ENCODE data around the gene SERPINH1.
"Not testable (repeated sequence)": the region's sequence is repeated elsewhere in the genome, so short reads cannot be mapped to it uniquely, and the experiment has no call there.

The SERPINH1 gene

DNA sequence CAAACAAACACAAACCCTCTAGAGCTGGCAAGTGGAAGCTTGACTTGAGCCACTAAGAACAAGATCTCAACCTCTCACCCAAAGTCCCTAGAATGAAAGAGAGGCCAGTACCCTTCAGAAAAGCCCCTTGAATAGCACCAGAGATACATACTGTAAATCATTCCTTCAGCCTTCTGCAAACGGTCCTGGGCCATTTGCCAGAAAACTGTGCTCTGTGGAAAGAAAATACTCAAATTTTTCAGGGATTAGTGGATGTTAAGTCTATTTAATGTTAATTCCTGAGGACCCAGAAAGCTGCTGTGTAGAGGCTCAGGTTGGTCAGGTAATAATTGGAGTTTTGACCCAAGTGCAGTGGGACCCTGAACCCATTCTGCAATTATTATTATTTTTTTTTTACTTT, 16.9 kb downstream of the SERPINH1 start:
- no peak for DNase-seq

DNA sequence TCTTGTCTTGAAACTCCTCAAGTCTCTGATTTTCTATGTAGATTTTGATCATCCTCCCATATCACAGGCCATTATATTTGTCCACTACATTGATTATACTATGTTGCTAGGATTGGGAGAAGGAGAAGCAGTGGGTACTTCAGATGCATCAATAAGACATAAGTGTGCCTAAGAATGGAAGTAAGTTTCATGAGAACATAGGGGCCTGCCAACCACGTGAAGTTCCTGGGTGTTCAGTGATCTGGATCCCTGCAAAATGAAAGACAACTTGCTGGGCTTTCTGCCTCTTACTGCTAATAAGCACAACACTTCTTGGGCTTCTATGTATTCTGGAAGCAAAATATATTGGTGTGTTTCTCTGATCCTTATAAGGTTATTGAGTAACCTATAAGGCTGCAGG, 17.8 kb downstream of the SERPINH1 start:
- no peak for DNase-seq

DNA sequence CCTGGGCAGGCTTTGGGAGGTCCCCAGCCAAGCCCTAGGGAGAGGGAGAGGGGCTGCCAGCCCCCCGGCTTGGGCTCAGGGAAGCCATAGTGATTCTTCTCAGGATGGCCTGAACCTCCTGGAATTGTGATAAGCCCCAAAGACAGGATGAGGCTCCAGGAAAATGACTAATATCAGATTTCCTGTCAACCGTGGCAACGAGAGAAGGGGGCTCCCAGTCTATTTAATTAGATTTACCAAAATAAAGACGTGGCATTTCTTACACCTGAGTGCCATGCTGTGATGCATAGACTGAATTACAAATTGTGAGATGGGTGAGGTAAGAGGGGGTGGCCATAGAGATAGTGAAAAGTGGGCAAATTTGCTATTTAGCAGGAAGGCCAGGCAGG, 20.4 kb downstream of the SERPINH1 start:
- DNase-seq, result peak; percentile 20

DNA sequence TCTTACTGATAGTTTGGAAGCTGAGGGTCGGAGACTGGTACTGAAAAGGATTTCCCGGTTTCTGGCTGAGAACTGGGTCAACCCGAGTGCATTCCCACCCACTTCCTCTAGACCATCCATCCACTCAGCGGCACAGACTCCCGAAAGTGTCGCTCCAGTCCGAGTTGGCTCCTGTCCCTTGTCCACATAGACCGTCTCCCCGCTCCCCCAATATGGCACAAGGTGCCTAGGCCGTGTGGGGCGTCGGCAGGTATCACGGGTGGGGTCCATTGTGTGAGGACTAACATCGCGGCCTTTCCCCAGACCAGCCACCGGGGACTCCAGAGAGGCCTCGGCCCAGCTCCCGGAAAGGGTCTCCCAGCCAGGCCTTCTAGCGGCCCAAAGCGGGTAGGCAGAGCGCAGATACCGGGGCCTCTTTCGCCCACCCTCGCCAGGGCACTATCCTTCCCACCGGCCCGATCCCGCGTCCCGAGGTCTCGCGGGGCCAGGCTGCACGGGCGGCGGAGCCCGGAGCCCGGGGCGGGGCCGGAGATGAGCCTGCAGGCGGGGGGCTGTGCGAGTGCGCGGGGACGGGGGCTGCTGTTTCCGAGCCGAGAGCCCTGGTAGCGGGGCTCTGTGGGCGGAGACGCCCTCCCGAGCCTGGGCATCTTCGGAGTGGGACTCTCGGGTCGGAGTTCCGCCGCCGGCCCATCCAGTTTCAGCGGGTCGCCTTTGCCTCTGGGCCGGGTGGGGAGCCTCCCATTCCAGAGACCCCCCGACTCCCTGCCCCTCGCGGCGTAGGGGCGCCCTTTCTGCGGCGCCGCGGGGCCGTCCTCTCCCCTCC, 21.1 kb downstream of the SERPINH1 start:
- DNase-seq, result peak; percentile 38

DNA sequence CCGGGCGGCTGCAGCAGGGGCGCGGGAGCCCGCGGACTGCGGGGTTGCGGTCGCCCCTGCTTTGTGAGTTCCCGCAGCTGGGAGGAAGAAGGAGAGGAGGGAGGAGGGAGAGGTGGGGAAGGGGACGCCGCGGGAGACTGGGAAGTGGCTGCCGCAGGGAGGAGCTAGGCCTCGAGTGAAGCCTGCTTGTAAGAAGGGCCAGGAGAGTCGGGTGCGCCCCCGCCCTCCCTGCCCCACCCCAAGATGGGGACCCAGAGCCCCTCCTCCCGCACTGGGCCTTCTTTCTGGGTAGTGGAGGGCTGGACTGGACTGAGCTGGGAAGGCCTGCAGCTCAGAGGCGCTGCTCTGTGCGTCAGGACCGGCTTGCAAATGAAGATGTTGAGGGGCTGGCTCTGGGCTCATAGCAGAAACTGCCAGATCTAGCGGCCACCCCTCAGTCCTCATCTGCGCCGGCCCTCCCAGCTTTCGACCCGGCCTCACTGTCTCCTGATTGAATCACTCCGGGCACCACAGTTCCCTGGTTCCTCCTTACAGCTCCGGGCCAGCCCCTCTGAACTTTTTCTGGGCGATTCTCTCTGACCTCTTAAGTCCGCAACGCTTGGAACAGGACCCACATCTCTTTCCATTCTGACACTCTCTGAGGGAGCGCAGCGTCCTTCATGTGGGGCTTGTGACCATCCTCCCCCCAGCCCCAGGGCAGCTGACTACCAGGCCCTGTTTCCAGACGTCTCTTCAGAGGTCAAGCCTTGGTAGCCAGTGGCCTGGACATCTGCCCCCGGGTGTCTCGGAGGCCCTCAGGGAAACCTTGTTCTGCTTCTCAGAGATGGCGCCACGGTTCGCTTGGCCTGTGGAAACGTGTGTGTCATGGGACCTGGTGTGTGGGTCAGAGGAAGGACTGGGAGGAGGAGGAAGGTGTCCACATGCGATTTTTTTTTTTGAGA, 21.9 kb downstream of the SERPINH1 start:
- DNase-seq, result no peak

DNA sequence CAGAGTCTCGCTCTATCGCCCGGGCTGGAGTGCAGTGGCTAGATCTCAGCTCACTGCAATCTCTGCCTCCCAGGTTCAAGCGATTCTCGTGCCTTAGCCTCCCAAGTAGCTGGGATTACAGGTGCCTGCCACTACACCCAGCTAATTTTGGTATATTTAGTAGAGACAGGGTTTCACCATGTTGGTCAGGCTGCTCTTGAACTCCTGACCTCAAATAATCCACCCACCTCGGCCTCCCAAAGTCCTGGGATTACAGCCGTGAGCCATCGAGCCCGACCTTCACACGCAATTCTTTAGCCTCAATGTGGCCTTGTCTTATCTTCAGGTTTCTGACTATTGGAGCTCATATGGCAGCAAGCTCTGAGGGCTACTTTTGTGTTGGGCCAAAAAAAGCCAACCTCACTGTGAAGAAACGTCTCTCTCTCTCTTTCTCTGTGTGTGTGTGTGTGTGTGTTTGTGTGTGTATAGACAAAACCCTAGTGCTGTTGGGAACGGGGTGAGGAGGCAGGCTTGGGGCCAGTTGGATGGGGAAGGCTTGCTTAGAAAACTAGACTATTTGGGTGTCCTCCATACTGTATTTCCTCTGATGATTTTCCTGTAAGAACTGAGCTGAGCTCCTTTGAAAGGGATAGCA, 22.7 kb downstream of the SERPINH1 start:
- DNase-seq, result not testable (repeated sequence)

DNA sequence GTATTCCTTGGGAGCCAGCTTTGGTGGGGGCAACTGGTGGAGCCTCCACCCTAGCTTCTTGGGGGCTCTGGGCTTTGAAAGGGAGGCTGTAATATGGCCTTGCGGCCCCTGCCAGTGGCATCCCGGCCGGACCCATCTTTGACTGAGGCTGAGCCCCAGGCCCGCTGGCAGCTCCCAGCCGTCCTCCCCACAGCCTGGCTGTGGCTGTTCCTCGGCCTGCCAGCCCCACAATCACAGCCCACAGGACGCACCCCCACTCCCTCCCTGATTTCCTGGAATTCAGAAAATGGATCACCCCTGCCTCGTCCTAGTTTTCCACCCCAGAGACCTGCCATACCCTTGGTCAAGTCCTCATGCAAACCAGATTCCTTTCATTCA, 23.2 kb downstream of the SERPINH1 start:
- no peak for DNase-seq

DNA sequence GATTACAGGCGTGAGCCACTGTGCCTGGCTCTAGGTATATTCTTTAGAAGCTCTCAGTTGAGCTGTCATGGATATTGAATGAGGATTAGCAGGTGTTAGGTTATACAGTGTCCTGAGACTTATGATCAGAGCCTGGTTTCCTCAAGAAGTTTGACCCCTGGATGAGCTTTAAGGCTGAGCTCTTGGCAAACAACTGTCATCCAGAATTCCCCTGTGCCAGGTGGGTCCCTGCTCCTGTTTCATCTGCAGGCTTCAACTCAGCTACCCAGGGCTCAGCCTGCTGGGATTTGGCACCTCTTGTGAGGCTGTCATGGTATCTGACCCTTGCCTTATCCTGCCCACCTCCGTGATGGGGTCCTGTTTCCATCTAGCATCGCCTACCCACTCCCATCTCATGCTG, 24.3 kb downstream of the SERPINH1 start:
- DNase-seq, result no peak

DNA sequence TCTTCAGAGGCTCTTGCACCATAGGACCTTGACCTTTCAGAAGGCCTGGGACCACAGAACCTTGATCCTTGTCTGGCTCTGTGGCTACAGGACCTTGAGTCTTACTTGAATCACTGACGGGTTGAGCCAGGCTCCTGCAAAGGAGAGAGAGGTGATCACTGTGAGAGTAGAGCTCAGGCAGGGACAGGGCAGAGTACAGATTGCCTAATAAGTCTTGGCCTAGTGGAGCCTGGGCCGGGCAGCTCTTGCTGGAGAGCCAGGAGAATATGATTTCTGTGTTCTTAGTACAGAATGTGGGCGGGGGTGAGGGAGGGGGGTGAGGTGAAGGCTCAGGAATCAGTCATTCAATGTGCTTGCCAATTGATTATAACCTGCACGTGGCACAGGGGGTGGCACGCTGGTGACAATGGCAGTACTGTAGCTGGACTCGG, 26.0 kb downstream of the SERPINH1 start:
- DNase-seq, result no peak

DNA sequence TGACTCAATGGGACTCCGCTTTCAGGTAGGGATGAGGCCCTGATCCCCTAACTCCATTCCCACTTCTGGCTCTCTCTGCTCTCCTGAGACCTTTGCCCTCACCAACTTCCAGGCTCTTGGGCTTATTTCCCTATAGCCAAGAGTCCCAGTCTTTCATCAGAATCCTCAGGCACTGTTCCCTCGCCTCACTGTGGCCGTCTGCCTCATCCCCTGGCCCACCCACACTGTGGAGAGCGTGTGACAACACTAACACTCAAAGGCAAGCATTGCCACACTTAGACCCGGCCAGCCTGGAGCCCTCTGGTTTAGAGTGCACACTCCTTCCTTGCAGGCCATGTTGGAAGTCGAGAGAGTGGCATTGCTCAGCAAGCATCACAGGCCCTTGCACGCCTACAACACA, 27.0 kb downstream of the SERPINH1 start:
- no peak for DNase-seq

DNA sequence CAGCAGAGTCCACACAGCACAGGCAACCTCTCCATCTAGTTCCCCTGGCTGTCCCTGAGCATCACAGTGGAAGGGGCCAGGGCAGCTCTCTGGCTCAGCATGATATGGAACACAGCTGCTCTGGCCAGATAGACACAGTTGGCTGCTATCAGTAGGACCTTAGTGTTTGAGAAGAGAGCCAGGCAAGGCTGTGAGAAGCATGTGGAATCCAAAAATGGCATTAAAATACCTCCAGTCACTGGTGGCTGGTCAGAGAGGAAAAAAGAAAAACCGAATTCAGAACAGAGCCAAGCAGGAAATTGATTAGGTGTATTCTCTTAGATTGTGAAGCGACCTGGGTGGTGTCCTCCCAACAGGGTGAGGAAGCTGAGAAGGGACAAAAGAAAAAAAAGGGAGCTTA, 27.9 kb downstream of the SERPINH1 start:
- no peak for DNase-seq

DNA sequence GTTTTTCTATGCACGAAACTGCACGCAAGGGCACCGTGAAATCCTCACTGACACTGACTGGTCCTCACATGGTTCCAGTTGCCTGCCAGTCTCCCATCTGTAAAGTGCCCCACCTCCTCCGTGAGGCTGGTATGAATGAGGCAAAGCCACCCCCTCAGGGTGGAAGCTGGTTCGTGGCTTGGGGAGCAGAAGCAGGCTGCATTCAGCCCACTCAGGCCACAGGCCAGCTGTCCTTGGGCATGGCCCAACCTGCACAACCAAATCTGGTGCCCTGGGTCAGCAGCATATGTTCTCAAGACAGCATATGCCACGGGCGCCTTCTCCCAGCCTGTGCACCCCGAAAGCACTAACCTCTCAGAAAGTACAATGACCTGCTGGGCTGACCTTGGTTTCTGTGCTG, 29.3 kb downstream of the SERPINH1 start:
- no peak for DNase-seq

DNA sequence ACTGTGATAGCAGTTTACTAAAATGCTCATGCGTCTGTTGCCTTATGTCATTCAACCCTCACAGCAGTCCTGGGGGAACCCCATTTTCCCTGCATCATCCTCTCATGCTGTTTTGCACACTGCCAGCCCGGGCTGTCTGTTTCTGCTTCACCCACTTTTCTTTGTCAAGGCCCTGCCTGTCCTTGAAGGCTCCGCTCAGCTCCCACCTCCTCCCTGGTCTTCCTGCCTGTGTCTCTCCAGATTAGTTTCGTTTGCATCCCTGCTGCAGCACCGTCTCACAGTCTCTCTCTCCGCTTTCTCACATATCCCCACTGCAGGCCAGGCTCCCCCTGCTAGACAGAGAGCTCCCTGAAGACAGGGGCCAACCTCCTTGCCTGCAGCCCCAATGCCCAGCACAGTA, 29.9 kb downstream of the SERPINH1 start:
- no peak for DNase-seq

DNA sequence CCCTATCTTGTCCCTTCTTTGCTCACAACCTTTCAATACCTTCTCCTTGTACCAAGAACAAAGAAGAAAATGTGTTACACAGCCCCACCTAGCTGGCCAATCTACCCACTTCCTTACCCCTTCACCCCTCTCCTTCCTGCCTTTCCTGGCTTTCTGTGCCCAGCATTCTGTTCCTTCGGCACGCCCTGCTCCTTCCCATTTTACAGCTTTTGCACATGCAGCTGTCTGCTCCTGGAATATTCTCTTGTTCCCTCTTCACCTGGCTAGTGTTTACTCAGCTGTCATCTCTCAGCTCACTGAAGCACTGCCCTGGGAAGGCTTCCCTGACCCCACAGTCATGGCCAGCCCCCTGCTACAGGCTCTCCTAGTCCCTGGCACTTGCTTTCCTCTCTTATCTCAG, 30.7 kb downstream of the SERPINH1 start:
- no peak for DNase-seq

DNA sequence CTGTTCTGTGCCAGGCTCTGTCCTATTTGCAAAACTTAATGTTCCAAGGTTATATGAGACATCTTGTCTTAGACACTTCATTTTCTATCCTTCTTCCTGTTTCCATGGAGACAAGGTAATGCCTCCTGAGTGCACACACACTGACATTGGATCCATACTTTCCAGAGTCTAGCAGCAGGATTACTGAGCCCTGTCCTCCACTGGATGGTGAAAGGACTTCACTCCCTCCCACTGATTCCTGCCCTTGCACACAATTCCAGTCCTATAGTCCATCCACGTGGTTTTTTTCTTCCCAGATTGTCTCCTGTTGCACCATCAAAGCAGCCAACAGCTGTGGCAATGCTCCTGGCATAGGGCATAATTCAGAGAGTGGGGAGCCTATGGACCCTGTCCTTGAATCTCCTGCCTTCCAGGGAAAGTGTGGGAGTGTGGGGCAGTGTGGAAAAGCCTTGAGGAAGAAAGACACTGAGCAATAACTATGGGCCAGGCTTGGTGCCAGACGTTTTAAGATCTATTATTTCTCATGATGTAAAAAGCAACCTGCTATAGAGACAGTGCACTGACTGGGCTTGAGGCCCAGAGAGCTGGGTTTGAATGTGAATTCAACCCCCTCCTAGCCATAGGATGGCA, 31.3 kb downstream of the SERPINH1 start:
- DNase-seq, result no peak

DNA sequence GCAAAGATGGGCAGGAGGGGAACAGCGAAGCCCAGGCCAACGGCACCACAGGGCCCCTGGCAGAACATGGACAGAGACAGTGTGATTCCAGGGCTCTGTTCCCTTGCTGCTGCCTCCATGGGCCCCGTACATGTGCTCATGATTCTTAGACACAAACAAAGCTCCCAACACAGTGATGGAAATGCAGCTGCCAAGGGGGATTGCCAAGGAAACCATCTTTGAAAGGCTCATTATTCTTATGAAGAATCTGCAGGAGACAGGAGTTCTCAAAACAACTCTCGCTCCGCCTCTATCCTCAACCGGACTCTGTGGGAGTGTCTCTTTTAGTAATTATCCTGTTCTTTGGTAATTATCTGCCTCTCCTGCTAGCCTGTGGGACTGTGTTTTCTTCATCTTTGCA, 32.2 kb downstream of the SERPINH1 start:
- no peak for DNase-seq

DNA sequence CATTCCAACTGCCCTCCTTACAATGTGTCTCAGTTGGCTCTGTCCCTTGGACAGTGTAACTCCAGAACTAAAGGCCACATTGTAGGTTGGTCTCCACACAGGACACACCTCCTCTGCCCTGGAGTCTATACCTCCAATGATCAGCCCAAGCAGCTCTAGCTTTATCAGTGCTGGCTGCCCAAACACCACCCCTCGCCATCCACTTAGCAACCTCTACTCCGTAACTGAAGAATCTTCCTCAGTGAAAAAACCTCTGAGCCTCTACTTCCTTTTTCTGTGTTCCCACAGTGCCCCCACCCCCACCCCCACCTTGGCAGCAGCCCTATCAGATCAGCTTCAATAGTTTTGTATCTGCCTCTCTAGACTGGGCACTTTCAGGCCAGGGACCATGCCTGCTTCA, 33.4 kb downstream of the SERPINH1 start:
- no peak for DNase-seq

DNA sequence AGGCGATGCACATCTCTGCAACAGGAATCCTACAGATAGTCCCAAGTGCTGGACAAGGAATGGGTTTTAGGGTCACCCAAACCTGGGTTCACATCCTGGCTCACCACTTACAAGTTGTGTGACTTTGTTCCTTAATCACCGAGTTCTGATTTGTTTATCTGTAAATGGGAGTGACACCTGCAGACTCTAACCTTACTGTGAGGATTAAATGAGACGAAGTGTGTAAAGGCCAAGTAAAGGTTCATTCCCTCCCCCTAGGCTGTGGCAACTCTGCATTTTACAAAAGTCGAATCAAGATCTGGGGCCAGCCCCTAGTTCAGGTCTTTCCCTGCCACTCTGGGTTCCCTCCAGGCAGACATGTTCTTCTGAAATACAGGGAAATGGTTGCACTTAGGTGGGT, 34.9 kb downstream of the SERPINH1 start:
- no peak for DNase-seq

DNA sequence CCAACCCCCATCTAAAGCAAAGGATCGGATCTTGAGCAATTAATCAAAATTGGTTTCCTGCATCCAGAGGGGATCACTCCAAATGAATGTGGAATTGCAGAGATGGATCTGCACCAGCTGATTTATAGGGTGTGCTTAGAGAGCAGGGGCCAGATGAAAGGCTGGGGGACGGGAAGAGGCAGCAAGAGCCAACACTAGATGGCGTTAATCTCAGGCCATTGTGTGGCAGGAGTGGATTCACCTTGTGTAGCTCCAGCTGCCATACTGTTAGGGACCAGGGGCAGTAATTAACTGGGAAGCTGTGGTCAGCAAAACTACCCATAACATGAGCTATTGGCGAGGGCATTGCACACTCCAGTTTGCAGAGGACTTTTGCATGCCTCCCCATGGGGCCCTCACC, 35.6 kb downstream of the SERPINH1 start:
- DNase-seq, result peak; percentile 36

DNA sequence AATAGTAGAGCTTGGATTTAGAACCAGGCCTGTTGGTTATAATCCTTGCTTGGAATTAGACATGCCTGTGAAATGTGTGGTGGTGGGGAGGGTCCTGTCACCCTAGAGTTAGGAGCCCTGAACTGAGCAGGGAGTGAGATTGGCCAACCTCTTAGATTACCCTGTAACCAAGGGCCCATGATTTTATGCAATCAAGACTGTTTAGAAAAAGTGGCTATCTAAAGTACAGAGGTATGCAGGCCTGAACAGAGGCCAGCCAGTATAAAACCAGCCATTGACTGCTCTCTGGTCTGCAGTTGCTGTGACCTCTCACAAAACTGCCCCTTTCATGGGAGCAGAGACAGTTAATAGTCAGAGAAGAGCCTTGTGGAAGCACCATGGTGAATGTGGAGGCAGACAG, 36.2 kb downstream of the SERPINH1 start:
- no peak for DNase-seq

DNA sequence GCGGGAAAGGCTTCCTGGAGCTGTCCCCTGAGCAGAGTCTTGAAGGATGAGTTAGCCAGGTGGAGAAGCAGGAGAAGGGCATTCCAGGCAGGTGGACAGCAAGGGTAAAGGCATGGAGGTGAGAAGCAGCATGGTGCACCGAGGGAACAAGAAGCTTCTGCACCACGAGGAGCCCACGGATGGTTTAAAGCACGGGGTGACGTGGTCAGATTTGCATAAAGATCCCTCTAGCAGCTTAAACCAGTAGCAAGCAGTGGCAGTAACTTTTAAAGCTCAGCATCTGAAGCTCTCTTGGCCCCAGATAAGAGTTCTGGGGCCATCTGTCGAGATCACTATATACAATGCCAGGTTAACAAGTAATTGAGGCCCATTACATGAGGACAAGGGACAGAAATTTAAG, 36.8 kb downstream of the SERPINH1 start:
- no peak for DNase-seq

DNA sequence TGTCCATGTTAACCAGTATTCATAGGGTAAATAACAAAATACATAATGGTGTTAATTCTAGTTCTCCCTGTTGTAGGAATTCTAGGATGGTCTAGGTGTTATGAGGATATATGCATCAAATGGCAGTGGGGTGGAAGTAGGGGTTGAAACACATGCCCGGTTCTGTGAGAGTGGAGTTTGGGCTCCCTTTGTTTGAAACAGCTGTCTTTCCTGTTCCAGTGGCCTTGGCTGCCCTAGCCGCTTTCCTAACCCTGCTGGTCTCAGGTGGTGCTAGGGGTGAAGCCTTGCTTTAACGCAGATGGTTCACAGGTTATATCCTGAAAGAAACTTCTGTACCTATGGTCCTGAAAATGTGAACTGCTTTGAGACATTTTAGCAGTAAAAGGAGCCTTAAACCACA, 38.3 kb downstream of the SERPINH1 start:
- no peak for DNase-seq

DNA sequence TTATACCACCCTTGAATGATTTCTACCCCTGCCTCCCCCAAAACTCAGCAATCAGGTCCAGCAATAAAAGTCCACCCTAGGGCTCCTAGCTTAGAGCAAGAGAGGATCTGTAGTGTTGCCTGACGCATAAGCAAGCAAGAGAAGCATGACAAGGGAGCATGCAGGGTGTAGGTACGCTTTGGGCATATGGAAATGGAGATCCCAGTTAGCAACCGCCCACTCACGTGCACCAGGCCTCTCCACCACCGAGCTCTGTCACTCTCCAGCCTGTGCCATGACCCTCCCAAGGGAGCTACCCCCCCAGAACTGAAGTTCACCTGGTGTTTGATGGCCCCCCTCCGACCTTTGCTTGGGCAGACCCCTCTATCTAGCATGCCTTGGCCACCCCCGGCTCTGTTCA, 39.4 kb downstream of the SERPINH1 start:
- no peak for DNase-seq
